GM12878 (cell line): ENCODE measurements around the gene TP73. TPM values are rescaled to one million over a fixed set of nuclear protein-coding genes. Genes with fewer than 3 reads are reported as not detected.

ENCODE experiments used
- BHLHE40 ChIP-seq, 2 experiments: fragments of 450-650 bp in 1 of 2; IDR thresholded peaks; 2 replicates each; pipeline ENCODE4 v1.6.1; 2011 to 2017; ENCODE audit warnings: low read depth in 2 of 2, borderline replicate concordance in 1 of 2, improper control_type of control experiment in 1 of 2, low read length in 1 of 2, mild to moderate bottlenecking in 1 of 2
- CHD1 ChIP-seq: IDR thresholded peaks from 2 replicates; pipeline ENCODE4 v1.6.1; 2012; ENCODE audit warnings: low read depth, low read length, improper control_type of control experiment
- ETV6 ChIP-seq, 2 experiments: fragments of 450-650 bp in 1 of 2; IDR thresholded peaks in 1 of 2; conservative IDR thresholded peaks in 1 of 2; 2 replicates each; pipeline ENCODE4 v1.6.1; 2014; ENCODE audit warnings: antibody characterized with exemption in 1 of 2, borderline replicate concordance in 1 of 2, low read depth in 1 of 2, mild to moderate bottlenecking in 1 of 2, moderate library complexity in 1 of 2
- IKZF1 ChIP-seq: fragments of 450-650 bp; conservative IDR thresholded peaks from 2 replicates; pipeline ENCODE4 v1.6.1; 2017; ENCODE audit warnings: antibody characterized with exemption, mild to moderate bottlenecking
- MTA3 ChIP-seq: IDR thresholded peaks from 2 replicates; pipeline ENCODE4 v1.6.1; 2012; ENCODE audit warnings: low read length, inconsistent platforms, borderline replicate concordance
- NBN ChIP-seq: fragments of 450-650 bp; IDR thresholded peaks from 2 replicates; pipeline ENCODE4 v1.6.1; 2016
- NFXL1 ChIP-seq: fragments of 450-650 bp; IDR thresholded peaks from 2 replicates; pipeline ENCODE4 v1.6.1; 2017; ENCODE audit warnings: antibody characterized with exemption, mild to moderate bottlenecking, borderline replicate concordance
- SUZ12 ChIP-seq: fragments of 200-600 bp; sonication (generic); IDR thresholded peaks from one replicate; pipeline ENCODE4 v1.6.1; 2018; ENCODE audit warnings: antibody characterized with exemption, mild to moderate bottlenecking; ENCODE audit not compliant: unreplicated experiment
- TBL1XR1 ChIP-seq: IDR thresholded peaks from 2 replicates; pipeline ENCODE4 v1.6.1; 2012; ENCODE audit warnings: low read depth, low read length, improper control_type of control experiment
- TCF12 ChIP-seq: IDR thresholded peaks from 2 replicates; pipeline ENCODE4 v1.6.1; 2011; ENCODE audit warnings: low read depth, mild to moderate bottlenecking, low read length
- ZBTB11 ChIP-seq: fragments of 450-650 bp; formaldehyde crosslinking; IDR thresholded peaks from 2 replicates; pipeline ENCODE4 v1.5.0; 2022; ENCODE audit warnings: mild to moderate bottlenecking, missing genetic modification characterization
- ZNF24 ChIP-seq: fragments of 450-650 bp; IDR thresholded peaks from 2 replicates; pipeline ENCODE4 v1.6.1; 2017; ENCODE audit warnings: antibody characterized with exemption, mild to moderate bottlenecking
- ZNF622 ChIP-seq: fragments of 450-650 bp; IDR thresholded peaks from 2 replicates; pipeline ENCODE4 v1.6.1; 2017; ENCODE audit warnings: mild to moderate bottlenecking, inconsistent platforms
- ZSCAN29 ChIP-seq: fragments of 450-650 bp; IDR thresholded peaks from 2 replicates; pipeline ENCODE4 v1.6.1; 2017; ENCODE audit warnings: mild to moderate bottlenecking, moderate library complexity
- polyA plus RNA-seq, 11 experiments: library from polyadenylated mRNA; depleted of rRNA in 4 of 11; unstranded in 6 of 11; stranded (reverse) in 5 of 11; fragments of >200 nt; fragmentation: Nextera tagmentation in 4 of 11; fragmentation: Illumina TruSeq in 1 of 11; extraction: Ambion mirVana in 4 of 11; extraction: Trizol in 1 of 11; gene quantifications; 1 replicate in 1 of 11; 2 replicates in 10 of 11; pipeline versions ENCODE4 v1.2.1 to v1.2.3, GENCODE V29; 2011 to 2016; ENCODE audit warnings: inconsistent platforms in 2 of 11, missing spikeins in 2 of 11, low read depth in 1 of 11
- total RNA-seq, 4 experiments: library from RNA; depleted of rRNA in 3 of 4; stranded (reverse); fragments of >200 nt in 3 of 4; fragmentation: Illumina TruSeq in 1 of 4; extraction: Trizol in 1 of 4; gene quantifications; 2 replicates each; pipeline versions ENCODE4 v1.2.1 to v1.2.3, GENCODE V29; 2013 to 2021
- TF ChIP-seq, protein P1 (sequence below): IDR thresholded peaks from 2 replicates; pipeline ENCODE4 v1.6.1; 2011; ENCODE audit warnings: mild to moderate bottlenecking, low read depth, low read length, moderate library complexity; ENCODE audit not compliant: insufficient replicate concordance
- TF ChIP-seq, protein P2 (sequence below): IDR thresholded peaks from 2 replicates; pipeline ENCODE4 v1.6.1; 2012; ENCODE audit warnings: mild to moderate bottlenecking, low read depth, low read length
- TF ChIP-seq, protein P3 (sequence below): fragments of 150-350 bp; IDR thresholded peaks from 2 replicates; pipeline ENCODE4 v1.6.1; 2016; ENCODE audit warnings: low read depth, low read length

TP73 gene
- total and polyA plus RNA-seq, 10 of the 15 experiments (the other 5 are each of a cell fraction or from before 2014, with no cell fraction given): 0.08 to 54.2 (median 14.9) TPM

GRCh38 chr1:3676581-3677470, 24.5 kb downstream of the TP73 start (continued):
- TF ChIP-seq ETV6 (conservative IDR thresholded peaks at IDR 0.05 in 1 of 2, IDR thresholded peaks at IDR 0.05 in 1 of 2; ENCODE audit: borderline replicate concordance in 1 of 2, low read depth in 1 of 2) (peak in 1 of 2 experiments; percentile 100; a peak in 2 of 4 replicates), IKZF1 (peak; percentile 100), ZBTB11 (CRISPR knock-in tag) (no peak), TBL1XR1 (peak; percentile 98), SUZ12 (no peak), BHLHE40 (IDR thresholded peaks at IDR 0.05; ENCODE audit: borderline replicate concordance in 1 of 2, low read depth in 2 of 2, low read length in 1 of 2) (peak; percentile 92 to 93), NFXL1 (no peak), NBN (peak; percentile 98), MTA3 (no peak), ZNF24 (0 out of 2 replicates have a peak, but pooled peaks have one; percentile 24), CHD1 (0 out of 2 replicates have a peak, but pooled peaks have one; percentile 76), ZNF622 (no peak), TCF12 (peak; percentile 100), ZSCAN29 (peak; percentile 23; the same call in 1 of the 2 replicates)
- TF ChIP-seq, protein P1, sequence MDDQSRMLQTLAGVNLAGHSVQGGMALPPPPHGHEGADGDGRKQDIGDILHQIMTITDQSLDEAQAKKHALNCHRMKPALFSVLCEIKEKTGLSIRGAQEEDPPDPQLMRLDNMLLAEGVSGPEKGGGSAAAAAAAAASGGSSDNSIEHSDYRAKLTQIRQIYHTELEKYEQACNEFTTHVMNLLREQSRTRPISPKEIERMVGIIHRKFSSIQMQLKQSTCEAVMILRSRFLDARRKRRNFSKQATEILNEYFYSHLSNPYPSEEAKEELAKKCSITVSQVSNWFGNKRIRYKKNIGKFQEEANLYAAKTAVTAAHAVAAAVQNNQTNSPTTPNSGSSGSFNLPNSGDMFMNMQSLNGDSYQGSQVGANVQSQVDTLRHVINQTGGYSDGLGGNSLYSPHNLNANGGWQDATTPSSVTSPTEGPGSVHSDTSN: peak; percentile 23
- TF ChIP-seq, protein P2, sequence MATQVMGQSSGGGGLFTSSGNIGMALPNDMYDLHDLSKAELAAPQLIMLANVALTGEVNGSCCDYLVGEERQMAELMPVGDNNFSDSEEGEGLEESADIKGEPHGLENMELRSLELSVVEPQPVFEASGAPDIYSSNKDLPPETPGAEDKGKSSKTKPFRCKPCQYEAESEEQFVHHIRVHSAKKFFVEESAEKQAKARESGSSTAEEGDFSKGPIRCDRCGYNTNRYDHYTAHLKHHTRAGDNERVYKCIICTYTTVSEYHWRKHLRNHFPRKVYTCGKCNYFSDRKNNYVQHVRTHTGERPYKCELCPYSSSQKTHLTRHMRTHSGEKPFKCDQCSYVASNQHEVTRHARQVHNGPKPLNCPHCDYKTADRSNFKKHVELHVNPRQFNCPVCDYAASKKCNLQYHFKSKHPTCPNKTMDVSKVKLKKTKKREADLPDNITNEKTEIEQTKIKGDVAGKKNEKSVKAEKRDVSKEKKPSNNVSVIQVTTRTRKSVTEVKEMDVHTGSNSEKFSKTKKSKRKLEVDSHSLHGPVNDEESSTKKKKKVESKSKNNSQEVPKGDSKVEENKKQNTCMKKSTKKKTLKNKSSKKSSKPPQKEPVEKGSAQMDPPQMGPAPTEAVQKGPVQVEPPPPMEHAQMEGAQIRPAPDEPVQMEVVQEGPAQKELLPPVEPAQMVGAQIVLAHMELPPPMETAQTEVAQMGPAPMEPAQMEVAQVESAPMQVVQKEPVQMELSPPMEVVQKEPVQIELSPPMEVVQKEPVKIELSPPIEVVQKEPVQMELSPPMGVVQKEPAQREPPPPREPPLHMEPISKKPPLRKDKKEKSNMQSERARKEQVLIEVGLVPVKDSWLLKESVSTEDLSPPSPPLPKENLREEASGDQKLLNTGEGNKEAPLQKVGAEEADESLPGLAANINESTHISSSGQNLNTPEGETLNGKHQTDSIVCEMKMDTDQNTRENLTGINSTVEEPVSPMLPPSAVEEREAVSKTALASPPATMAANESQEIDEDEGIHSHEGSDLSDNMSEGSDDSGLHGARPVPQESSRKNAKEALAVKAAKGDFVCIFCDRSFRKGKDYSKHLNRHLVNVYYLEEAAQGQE: no peak
- TF ChIP-seq, protein P3, sequence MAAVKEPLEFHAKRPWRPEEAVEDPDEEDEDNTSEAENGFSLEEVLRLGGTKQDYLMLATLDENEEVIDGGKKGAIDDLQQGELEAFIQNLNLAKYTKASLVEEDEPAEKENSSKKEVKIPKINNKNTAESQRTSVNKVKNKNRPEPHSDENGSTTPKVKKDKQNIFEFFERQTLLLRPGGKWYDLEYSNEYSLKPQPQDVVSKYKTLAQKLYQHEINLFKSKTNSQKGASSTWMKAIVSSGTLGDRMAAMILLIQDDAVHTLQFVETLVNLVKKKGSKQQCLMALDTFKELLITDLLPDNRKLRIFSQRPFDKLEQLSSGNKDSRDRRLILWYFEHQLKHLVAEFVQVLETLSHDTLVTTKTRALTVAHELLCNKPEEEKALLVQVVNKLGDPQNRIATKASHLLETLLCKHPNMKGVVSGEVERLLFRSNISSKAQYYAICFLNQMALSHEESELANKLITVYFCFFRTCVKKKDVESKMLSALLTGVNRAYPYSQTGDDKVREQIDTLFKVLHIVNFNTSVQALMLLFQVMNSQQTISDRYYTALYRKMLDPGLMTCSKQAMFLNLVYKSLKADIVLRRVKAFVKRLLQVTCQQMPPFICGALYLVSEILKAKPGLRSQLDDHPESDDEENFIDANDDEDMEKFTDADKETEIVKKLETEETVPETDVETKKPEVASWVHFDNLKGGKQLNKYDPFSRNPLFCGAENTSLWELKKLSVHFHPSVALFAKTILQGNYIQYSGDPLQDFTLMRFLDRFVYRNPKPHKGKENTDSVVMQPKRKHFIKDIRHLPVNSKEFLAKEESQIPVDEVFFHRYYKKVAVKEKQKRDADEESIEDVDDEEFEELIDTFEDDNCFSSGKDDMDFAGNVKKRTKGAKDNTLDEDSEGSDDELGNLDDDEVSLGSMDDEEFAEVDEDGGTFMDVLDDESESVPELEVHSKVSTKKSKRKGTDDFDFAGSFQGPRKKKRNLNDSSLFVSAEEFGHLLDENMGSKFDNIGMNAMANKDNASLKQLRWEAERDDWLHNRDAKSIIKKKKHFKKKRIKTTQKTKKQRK: no peak
